Chondrocyte (in vitro differentiated cells): ENCODE data around the gene NCBP2. TPM values are rescaled to one million over a fixed set of nuclear protein-coding genes. Genes with fewer than 3 reads are reported as not detected.
A peak's percentile ranks its signal among the peaks of the same experiment; 100 is the strongest.

Experiments used
- DNase-seq: peaks from one replicate; pipeline ENCODE4 v3.0.0; 2021; ENCODE audit warnings: mixed read lengths, low spot score
- H3K27ac Mint-ChIP-seq: one replicate; pipeline ENCODE4 v1.8.0; 2021; ENCODE audit warnings: mild to moderate bottlenecking, moderate library complexity, mixed read lengths; ENCODE audit not compliant: unreplicated experiment
- H3K27me3 Mint-ChIP-seq: 2 replicates; pipeline ENCODE4 v1.8.0; 2021; ENCODE audit warnings: low read depth, mixed read lengths
- H3K36me3 Mint-ChIP-seq: 2 replicates; pipeline ENCODE4 v1.8.0; 2021; ENCODE audit warnings: low read depth, mixed read lengths
- H3K4me1 Mint-ChIP-seq: 2 replicates; pipeline ENCODE4 v1.8.0; 2021; ENCODE audit warnings: low read depth, mild to moderate bottlenecking, mixed read lengths
- H3K4me3 Mint-ChIP-seq: one replicate; pipeline ENCODE4 v1.8.0; 2021; ENCODE audit warnings: mild to moderate bottlenecking, moderate library complexity, mixed read lengths; ENCODE audit not compliant: unreplicated experiment
- H3K9me3 Mint-ChIP-seq: 2 replicates; pipeline ENCODE4 v1.8.0; 2021; ENCODE audit warnings: low read depth, mixed read lengths
- total RNA-seq: library from RNA; stranded (reverse); gene quantifications from 3 replicates; pipeline ENCODE4 v1.2.1, GENCODE V29; 2021
- TF ChIP-seq, protein P1 (sequence below): fragments of 200-600 bp; sonication (generic); IDR thresholded peaks from 2 replicates; pipeline ENCODE4 v1.5.0; 2021; ENCODE audit warnings: antibody characterized with exemption, mild to moderate bottlenecking, moderate library complexity

Gene NCBP2
- total RNA-seq, 1 donor from 2014 or later, result 61.5 TPM

DNA sequence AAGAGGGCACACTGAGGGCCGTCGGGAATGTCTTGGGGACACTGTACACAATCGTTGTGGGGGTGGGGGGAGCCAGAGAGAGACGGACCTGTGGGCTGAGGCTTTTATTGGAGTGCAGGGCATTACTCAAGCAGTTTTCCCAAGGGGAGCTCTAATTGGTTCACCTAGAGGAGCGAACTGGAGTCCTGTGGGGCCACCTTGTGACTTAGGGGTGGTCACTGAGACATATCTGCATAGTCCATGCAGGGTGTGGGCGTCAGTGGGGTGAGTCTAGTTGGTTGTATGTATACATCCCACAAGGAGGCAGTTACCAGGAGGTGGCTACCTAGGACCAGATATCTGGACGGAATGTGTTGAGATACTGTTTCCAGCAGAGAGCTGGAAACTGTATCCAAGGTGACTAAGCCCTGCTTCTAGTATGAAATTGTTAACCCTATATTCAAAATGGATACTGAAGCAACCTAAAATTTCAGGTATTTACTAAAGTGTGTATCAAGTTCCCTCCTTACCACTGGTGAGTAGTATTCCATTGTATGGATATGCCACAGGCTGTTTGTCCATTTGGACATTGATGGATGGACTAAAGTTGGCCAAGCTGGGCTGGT, 28.9 kb upstream of the NCBP2 start:
- peaks cover 8% of the 10 kb centered on the region for H3K4me1 Mint-ChIP-seq
- DNase-seq, result no peak
- H3K4me3 Mint-ChIP-seq, result no peak overlapping the region
- no peaks in the 10 kb centered on the region for H3K27me3 Mint-ChIP-seq
- H3K9me3 Mint-ChIP-seq, result no peaks in the 10 kb centered on the region
- TF ChIP-seq, protein P1, sequence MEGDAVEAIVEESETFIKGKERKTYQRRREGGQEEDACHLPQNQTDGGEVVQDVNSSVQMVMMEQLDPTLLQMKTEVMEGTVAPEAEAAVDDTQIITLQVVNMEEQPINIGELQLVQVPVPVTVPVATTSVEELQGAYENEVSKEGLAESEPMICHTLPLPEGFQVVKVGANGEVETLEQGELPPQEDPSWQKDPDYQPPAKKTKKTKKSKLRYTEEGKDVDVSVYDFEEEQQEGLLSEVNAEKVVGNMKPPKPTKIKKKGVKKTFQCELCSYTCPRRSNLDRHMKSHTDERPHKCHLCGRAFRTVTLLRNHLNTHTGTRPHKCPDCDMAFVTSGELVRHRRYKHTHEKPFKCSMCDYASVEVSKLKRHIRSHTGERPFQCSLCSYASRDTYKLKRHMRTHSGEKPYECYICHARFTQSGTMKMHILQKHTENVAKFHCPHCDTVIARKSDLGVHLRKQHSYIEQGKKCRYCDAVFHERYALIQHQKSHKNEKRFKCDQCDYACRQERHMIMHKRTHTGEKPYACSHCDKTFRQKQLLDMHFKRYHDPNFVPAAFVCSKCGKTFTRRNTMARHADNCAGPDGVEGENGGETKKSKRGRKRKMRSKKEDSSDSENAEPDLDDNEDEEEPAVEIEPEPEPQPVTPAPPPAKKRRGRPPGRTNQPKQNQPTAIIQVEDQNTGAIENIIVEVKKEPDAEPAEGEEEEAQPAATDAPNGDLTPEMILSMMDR, result no peak
- H3K27ac Mint-ChIP-seq, result no peak overlapping the region
- no peaks in the 10 kb centered on the region for H3K36me3 Mint-ChIP-seq

DNA sequence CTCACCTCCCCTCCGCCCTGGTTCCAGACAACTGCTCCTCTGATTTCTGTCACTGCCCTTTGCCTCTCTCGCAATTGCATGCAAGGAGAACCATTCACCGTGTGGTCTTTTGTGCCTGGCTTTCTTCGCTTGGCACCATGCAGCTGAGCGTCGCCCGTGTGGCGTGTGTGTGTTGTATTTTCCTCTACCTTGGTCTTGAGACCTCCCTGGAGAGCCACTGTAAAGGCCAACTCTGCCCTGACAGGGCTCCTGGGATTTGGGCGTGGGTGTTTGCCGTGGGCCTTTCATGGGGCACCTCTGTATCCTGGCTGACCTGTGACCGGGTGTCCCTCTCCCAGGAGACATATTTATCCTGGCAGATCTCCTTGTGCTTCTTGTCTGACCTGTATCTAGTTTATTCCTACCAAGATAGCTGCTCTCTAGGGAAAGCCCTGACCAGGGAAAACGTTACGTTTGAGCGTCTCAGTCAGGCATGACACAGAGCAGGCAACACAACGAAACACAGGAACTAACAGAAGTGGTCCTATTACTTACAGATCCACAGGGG, 28.3 kb upstream of the NCBP2 start:
- no peak for DNase-seq
- H3K36me3 Mint-ChIP-seq, result no peaks in the 10 kb centered on the region
- no peaks in the 10 kb centered on the region for H3K27me3 Mint-ChIP-seq
- H3K9me3 Mint-ChIP-seq, result no peaks in the 10 kb centered on the region
- H3K4me1 Mint-ChIP-seq, result peaks cover 8% of the 10 kb centered on the region
- H3K4me3 Mint-ChIP-seq, result peak overlapping the region; percentile 54
- H3K27ac Mint-ChIP-seq, result no peak overlapping the region
- TF ChIP-seq, protein P1, result no peak

DNA sequence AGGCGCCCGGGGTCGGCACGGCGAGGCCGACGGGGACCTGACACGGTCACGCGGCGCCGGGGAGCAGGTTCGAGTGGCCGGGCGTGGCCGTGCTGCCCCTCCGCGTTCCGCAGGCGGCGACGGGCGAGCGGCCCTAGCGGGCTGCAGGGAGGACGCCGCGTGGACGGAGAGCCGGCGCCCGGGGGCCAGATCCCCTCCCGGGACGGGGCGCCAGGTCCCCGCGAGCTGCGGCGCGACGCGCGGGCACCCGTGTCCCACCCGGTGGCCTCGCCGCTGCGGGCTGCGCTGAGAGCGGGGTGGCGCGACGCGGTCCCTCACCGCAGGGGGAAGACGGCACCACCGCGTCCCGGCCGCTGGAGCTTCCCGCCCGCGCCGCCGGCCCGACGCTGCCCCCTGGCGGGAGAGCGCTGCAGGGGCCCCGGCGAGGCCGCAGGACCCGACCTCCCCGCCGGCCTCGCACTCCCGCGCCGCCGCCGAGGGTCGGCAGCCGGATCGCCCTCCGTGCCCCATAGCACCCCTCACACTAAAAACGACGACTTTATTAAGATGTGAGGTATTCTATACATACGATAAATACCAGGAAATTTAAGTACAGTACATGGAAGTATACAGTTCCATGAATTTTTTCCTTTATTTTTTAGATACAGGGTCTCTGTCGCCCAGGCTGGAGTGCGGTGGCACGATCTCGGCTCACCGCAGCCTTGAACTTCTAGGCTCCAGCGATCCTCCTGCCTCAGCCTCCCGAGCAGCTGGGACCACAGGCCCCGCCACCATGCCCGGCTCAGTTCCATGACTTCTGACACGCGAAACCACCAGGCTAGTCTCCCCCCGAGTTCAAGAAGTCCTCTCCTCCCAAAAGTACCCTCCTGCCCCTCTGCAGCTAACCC, 27.6 kb upstream of the NCBP2 start:
- no peak for DNase-seq
- no peak overlapping the region for H3K27ac Mint-ChIP-seq
- peak overlapping the region; percentile 54 for H3K4me3 Mint-ChIP-seq
- no peaks in the 10 kb centered on the region for H3K9me3 Mint-ChIP-seq
- H3K4me1 Mint-ChIP-seq, result peaks cover 8% of the 10 kb centered on the region
- H3K36me3 Mint-ChIP-seq, result no peaks in the 10 kb centered on the region
- H3K27me3 Mint-ChIP-seq, result no peaks in the 10 kb centered on the region
- TF ChIP-seq, protein P1, result peak; percentile 84

DNA sequence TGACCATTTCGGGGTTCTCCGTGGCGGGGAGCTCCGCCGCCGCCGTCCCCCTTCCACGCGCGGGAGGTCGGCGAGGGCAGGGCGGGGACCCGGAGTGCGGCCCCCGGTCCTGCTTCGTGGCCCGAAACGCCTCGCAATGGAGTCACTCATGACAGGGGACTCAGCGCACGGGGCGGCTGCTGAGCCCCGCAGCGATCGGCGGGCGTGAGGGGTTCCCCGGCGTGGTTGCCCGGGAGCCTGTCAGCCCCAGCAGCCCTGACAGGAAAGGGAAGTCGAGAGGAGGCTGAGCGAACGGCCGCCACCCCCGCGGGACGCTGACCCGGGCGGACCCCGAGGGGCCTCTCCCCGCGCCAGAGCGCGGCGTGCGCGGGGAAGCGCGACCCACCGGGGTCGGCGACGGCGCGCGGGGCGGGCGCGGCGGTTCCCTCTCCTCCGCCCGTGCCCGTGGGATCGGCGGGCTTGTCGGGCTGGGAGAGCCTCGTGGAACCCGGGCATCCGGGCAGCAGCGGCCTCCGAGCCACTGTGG, 26.9 kb upstream of the NCBP2 start:
- H3K36me3 Mint-ChIP-seq, result no peaks in the 10 kb centered on the region
- peaks cover 8% of the 10 kb centered on the region for H3K4me1 Mint-ChIP-seq
- TF ChIP-seq, protein P1, result no peak
- DNase-seq, result no peak
- no peaks in the 10 kb centered on the region for H3K9me3 Mint-ChIP-seq
- H3K27me3 Mint-ChIP-seq, result no peaks in the 10 kb centered on the region
- H3K27ac Mint-ChIP-seq, result no peak overlapping the region
- peak overlapping the region; percentile 68 for H3K4me3 Mint-ChIP-seq
